Breast epithelium (tissue), 3 donors: ENCODE measurements around the gene PDCD1.

ENCODE experiments used
- CTCF ChIP-seq, 3 donors: fragments of 450-650 bp; IDR thresholded peaks; one replicate each; pipeline ENCODE4 v1.5.1; 2016 to 2017; ENCODE audit warnings: antibody characterized with exemption in 3 of 3, mild to moderate bottlenecking in 3 of 3, moderate library complexity in 3 of 3
- POLR2A ChIP-seq: fragments of 450-650 bp; IDR thresholded peaks from one replicate; pipeline ENCODE4 v1.6.1; 2016; ENCODE audit warnings: antibody characterized with exemption, mild to moderate bottlenecking, moderate library complexity
- POLR2AphosphoS5 ChIP-seq, 3 donors: sonication (generic); formaldehyde crosslinking; IDR thresholded peaks; one replicate each; pipeline ENCODE4 v1.6.1; 2017; ENCODE audit warnings: antibody characterized with exemption in 3 of 3

- no peak for TF ChIP-seq CTCF (IDR thresholded peaks at IDR 0.05)
- no peak for TF ChIP-seq POLR2AphosphoS5 (IDR thresholded peaks at IDR 0.05)
- no peak for TF ChIP-seq POLR2A
These were observed 16.7 kb downstream of the PDCD1 start for GRCh38 chr2:241842067-241842415.
